ENCODE measurements around the gene TAS1R2.
A peak's percentile ranks its signal among the peaks of the same experiment; 100 is the strongest.
"Not testable (repeated sequence)": the region's sequence is repeated elsewhere in the genome, so short reads cannot be mapped to it uniquely, and the experiment has no call there.

The TAS1R2 gene

GRCh38 chr1:18859560-18859959 is at the start of gene TAS1R2:
Gene TAS1R2, minus strand, starts transcription at chr1:18859660. Its CDS starts 0 bp downstream, at chr1:18859660.
- no peak for DNase-seq

GRCh38 chr1:18907917-18908845 is 48.7 kb upstream of the TAS1R2 start:
- no peak for DNase-seq

- no peak for DNase-seq
Measured at GRCh38 chr1:18907021-18907916, 47.8 kb upstream of the TAS1R2 start.

GRCh38 chr1:18903291-18903756 is 43.9 kb upstream of the TAS1R2 start:
- DNase-seq = no peak

GRCh38 chr1:18902523-18903290 is 43.2 kb upstream of the TAS1R2 start, which contains the start of gene ALDH4A1:
Gene ALDH4A1, minus strand, starts transcription at chr1:18902555. Its CDS starts 32 bp downstream, at chr1:18902523.
- DNase-seq = peak; percentile 84

GRCh38 chr1:18901952-18902522 is 42.6 kb upstream of the TAS1R2 start:
- DNase-seq = no peak

- no peak for DNase-seq
Measured at GRCh38 chr1:18901147-18901951, 41.9 kb upstream of the TAS1R2 start.

- no peak for DNase-seq
Measured at GRCh38 chr1:18900303-18900841, 40.9 kb upstream of the TAS1R2 start.

- no peak for DNase-seq
Measured at GRCh38 chr1:18899363-18900049, 40.0 kb upstream of the TAS1R2 start.

GRCh38 chr1:18898567-18898966 is 39.1 kb upstream of the TAS1R2 start:
- DNase-seq = no peak

GRCh38 chr1:18895317-18895716 is 35.9 kb upstream of the TAS1R2 start:
- DNase-seq = no peak

GRCh38 chr1:18893120-18893519 is 33.7 kb upstream of the TAS1R2 start:
- no peak for DNase-seq

- not testable (repeated sequence) for DNase-seq
Measured at GRCh38 chr1:18891858-18892257, 32.4 kb upstream of the TAS1R2 start.

GRCh38 chr1:18891426-18891780 is 31.9 kb upstream of the TAS1R2 start:
- DNase-seq = no peak

- DNase-seq = no peak
Measured at GRCh38 chr1:18890706-18891425, 31.4 kb upstream of the TAS1R2 start.

GRCh38 chr1:18886003-18886335 is 26.5 kb upstream of the TAS1R2 start:
- no peak for DNase-seq

GRCh38 chr1:18885311-18886002 is 26.0 kb upstream of the TAS1R2 start:
- no peak for DNase-seq

- no peak for DNase-seq
Measured at GRCh38 chr1:18884727-18885126, 25.3 kb upstream of the TAS1R2 start.

- no peak for DNase-seq
Measured at GRCh38 chr1:18884419-18884717, 24.9 kb upstream of the TAS1R2 start.
